GM19240 (cell line): Measurements from ENCODE around the gene SPEM1.

Experiments used
- DNase-seq: peaks from one replicate; pipeline ENCODE4 v3.0.0; 2011; ENCODE audit warnings: low spot score; ENCODE audit not compliant: insufficient read length

Gene SPEM1

GRCh38 chr17:7419819-7420610 is at the start of gene SPEM1:
Gene SPEM1, plus strand, starts transcription at chr17:7420324. Its CDS starts 61 bp downstream, at chr17:7420385.
- no peak for DNase-seq

GRCh38 chr17:7370853-7371252 is 49.3 kb upstream of the SPEM1 start:
- no peak for DNase-seq

GRCh38 chr17:7374353-7374752 is 45.8 kb upstream of the SPEM1 start:
- no peak for DNase-seq

- no peak for DNase-seq
Observed at GRCh38 chr17:7379134-7379533, 41.0 kb upstream of the SPEM1 start.

GRCh38 chr17:7380321-7380720 is 39.8 kb upstream of the SPEM1 start:
- DNase-seq, result no peak

- no peak for DNase-seq
Observed at GRCh38 chr17:7380855-7381683, 39.1 kb upstream of the SPEM1 start, which contains the start of gene TNK1. Gene TNK1, plus strand, starts transcription at chr17:7381089. Its CDS starts 1,838 bp downstream, at chr17:7382927.

- DNase-seq, result no peak
Observed at GRCh38 chr17:7382901-7383300, 37.2 kb upstream of the SPEM1 start.

GRCh38 chr17:7383371-7383741 is 36.8 kb upstream of the SPEM1 start:
- DNase-seq, result no peak

GRCh38 chr17:7383742-7384488 is 36.2 kb upstream of the SPEM1 start:
- DNase-seq, result peak; percentile 89

GRCh38 chr17:7384489-7385081 is 35.5 kb upstream of the SPEM1 start:
- no peak for DNase-seq

- DNase-seq, result no peak
Observed at GRCh38 chr17:7388856-7389255, 31.3 kb upstream of the SPEM1 start.

GRCh38 chr17:7389924-7390910 is 29.9 kb upstream of the SPEM1 start:
- DNase-seq, result no peak

GRCh38 chr17:7391307-7391706 is 28.8 kb upstream of the SPEM1 start:
- no peak for DNase-seq

- DNase-seq, result no peak
Observed at GRCh38 chr17:7392696-7393612, 27.2 kb upstream of the SPEM1 start.

GRCh38 chr17:7393613-7394451 is 26.3 kb upstream of the SPEM1 start:
- peak; percentile 62 for DNase-seq

GRCh38 chr17:7394452-7395191 is 25.5 kb upstream of the SPEM1 start, which contains the start of gene PLSCR3:
Gene PLSCR3, minus strand, starts transcription at chr17:7394525. Its CDS starts 415 bp downstream, at chr17:7394110.
- peak; percentile 94 for DNase-seq

- DNase-seq, result no peak
Observed at GRCh38 chr17:7396147-7396546, 24.0 kb upstream of the SPEM1 start.
